Left kidney (tissue), 8 donors: ENCODE data around the gene KRTAP2-3. TPM values are rescaled to one million over a fixed set of nuclear protein-coding genes. Genes with fewer than 3 reads are reported as not detected.
"Not testable (repeated sequence)": the region's sequence is repeated elsewhere in the genome, so short reads cannot be mapped to it uniquely, and the experiment has no call there.

Experiments used
- DNase-seq: peaks from one replicate; pipeline ENCODE4 v3.0.0-alpha.2; 2013
- long read RNA-seq, 8 donors: transcript quantifications; one replicate each; lab custom pipeline, GENCODE V29; 2026
- polyA plus RNA-seq: library from polyadenylated mRNA; unstranded; fragments of 120-200 nt; gene quantifications from one replicate; pipeline ENCODE4 v1.2.1, GENCODE V29; 2013; ENCODE audit not compliant: insufficient read length

The KRTAP2-3 gene
- polyA plus RNA-seq: not detected
- long read RNA-seq, donor 1: 0 reads
- long read RNA-seq, donor 2: 0 reads
- long read RNA-seq, donor 3: 0 reads
- long read RNA-seq, donor 4: 0 reads
- long read RNA-seq, donor 5: 0 reads
- long read RNA-seq, donor 6: 0 reads
- long read RNA-seq, donor 7: 0 reads
- long read RNA-seq, donor 8: 0 reads

GRCh38 chr17:41060052-41060604 lies at the start of gene KRTAP2-3:
Gene KRTAP2-3 (minus strand): TSS chr17:41060114. CDS start chr17:41060050, 64 bp downstream.
- no peak for DNase-seq

- DNase-seq: not testable (repeated sequence)
Observed at GRCh38 chr17:41108728-41109386, 48.9 kb upstream of the KRTAP2-3 start.

GRCh38 chr17:41107941-41108450 lies 48.1 kb upstream of the KRTAP2-3 start:
- no peak for DNase-seq

GRCh38 chr17:41105347-41105746 lies 45.4 kb upstream of the KRTAP2-3 start, which contains the start of gene KRTAP4-9:
Gene KRTAP4-9 (plus strand): TSS chr17:41105389. CDS start chr17:41105389, 0 bp downstream.
- not testable (repeated sequence) for DNase-seq

GRCh38 chr17:41104386-41105038 lies 44.6 kb upstream of the KRTAP2-3 start:
- not testable (repeated sequence) for DNase-seq

GRCh38 chr17:41103896-41104295 lies 44.0 kb upstream of the KRTAP2-3 start:
- no peak for DNase-seq

- DNase-seq: no peak
Observed at GRCh38 chr17:41101586-41102259, 41.8 kb upstream of the KRTAP2-3 start, which contains the start of gene KRTAP4-16. Gene KRTAP4-16 (minus strand): TSS chr17:41102209. CDS start chr17:41102209, 0 bp downstream.

GRCh38 chr17:41099682-41100480 lies 40.0 kb upstream of the KRTAP2-3 start:
- not testable (repeated sequence) for DNase-seq

- no peak for DNase-seq
Observed at GRCh38 chr17:41098481-41098880, 38.6 kb upstream of the KRTAP2-3 start.

GRCh38 chr17:41098042-41098441 lies 38.1 kb upstream of the KRTAP2-3 start, which contains the start of gene KRTAP4-8:
Gene KRTAP4-8 (minus strand): TSS chr17:41098142. CDS start chr17:41098084, 58 bp downstream.
- DNase-seq: no peak

GRCh38 chr17:41096055-41096454 lies 36.1 kb upstream of the KRTAP2-3 start:
- no peak for DNase-seq

- DNase-seq: not testable (repeated sequence)
Observed at GRCh38 chr17:41088760-41089352, 28.9 kb upstream of the KRTAP2-3 start.

GRCh38 chr17:41084100-41084856 lies 24.4 kb upstream of the KRTAP2-3 start, which contains the start of gene KRTAP4-7:
Gene KRTAP4-7 (plus strand): TSS chr17:41084150. CDS start chr17:41084207, 57 bp downstream.
- DNase-seq: not testable (repeated sequence)

GRCh38 chr17:41083427-41083826 lies 23.5 kb upstream of the KRTAP2-3 start:
- DNase-seq: not testable (repeated sequence)

GRCh38 chr17:41082626-41083025 lies 22.7 kb upstream of the KRTAP2-3 start:
- DNase-seq: no peak

- DNase-seq: no peak
Observed at GRCh38 chr17:41076788-41077187, 16.9 kb upstream of the KRTAP2-3 start.

- DNase-seq: no peak
Observed at GRCh38 chr17:41073676-41074075, 13.8 kb upstream of the KRTAP2-3 start.

- DNase-seq: no peak
Observed at GRCh38 chr17:41071606-41072360, 11.9 kb upstream of the KRTAP2-3 start.

GRCh38 chr17:41069031-41069430 lies 9.1 kb upstream of the KRTAP2-3 start:
- no peak for DNase-seq
